Measurements from ENCODE around the gene GYPC.

Gene GYPC

DNA sequence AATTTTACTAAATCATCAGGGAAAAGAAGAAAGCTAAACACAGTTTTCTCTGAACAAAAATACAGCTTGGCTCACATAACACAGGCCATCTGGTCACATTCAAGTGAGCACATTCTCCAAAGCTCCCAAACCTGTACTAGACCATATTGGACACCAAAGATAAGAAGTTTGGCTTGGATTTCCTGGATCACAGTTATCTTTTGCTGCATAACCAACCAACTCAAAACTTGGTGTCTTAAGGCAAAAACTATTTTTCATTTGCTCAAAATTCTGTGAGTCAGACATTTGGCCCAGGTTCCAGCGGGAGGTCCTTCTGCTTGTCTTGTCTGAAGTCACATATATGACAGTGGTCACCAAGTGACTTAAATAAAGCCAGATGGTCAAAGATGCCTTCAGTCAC lies 83.2 kb downstream of the GYPC start:
- DNase-seq = no peak

DNA sequence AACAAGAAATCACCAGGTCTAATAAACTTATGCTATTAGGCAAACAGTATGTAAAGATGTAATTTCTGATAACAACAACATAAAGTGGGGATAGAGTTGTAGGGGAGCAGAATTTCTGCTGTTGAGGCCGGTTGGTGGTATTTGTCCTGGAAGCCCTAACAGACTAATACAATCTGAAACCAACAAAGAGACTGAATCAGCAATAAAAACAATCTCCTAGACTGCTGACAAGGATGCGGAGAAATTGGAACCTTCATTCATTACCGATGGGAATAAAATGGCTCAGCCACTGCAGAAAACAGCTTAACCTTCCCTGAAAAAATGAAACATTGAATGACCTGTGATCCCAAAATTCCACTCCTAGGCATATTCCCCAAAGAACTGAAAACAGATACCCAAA lies 88.7 kb downstream of the GYPC start:
- DNase-seq = no peak
